WTC11 (cell line): ENCODE results near the gene NR2F1. TPM values are rescaled to one million over a fixed set of nuclear protein-coding genes. Genes with fewer than 3 reads are reported as not detected.

Experiments
- ATAC-seq: fragments of 200-7000 bp; cut with Tn5 transposase; 2 replicates; pipeline ENCODE4 v1.10.0; 2021; ENCODE audit warnings: mild to moderate bottlenecking, moderate library complexity
- CTCF ChIA-PET: fragments of 300-600 bp; sonication (Branson Sonifier 250); formaldehyde crosslinking; loops from one replicate; lab custom pipeline; 2021; ENCODE audit warnings: antibody characterized with exemption; lab: Charles Lee
- POLR2A ChIA-PET: fragments of 350-600 bp; sonication (Branson Sonifier 250); formaldehyde crosslinking; loops from one replicate; lab custom pipeline; 2021; ENCODE audit warnings: antibody characterized with exemption; lab: Charles Lee
- DNase-seq: peaks from one replicate; pipeline ENCODE4 v3.0.0; 2021; ENCODE audit warnings: low spot score
- H3K27ac Mint-ChIP-seq: 2 replicates; pipeline ENCODE4 v1.8.0; 2021; ENCODE audit warnings: mixed read lengths
- H3K27me3 Mint-ChIP-seq: 2 replicates; pipeline ENCODE4 v1.8.0; 2021; ENCODE audit warnings: low read depth, mild to moderate bottlenecking, moderate library complexity, mixed read lengths
- H3K36me3 Mint-ChIP-seq: 2 replicates; pipeline ENCODE4 v1.8.0; 2021; ENCODE audit warnings: mixed read lengths
- H3K4me1 Mint-ChIP-seq: 2 replicates; pipeline ENCODE4 v1.8.0; 2022; ENCODE audit warnings: mixed read lengths
- H3K4me3 Mint-ChIP-seq: 2 replicates; pipeline ENCODE4 v1.8.0; 2021; ENCODE audit warnings: mild to moderate bottlenecking, moderate library complexity, mixed read lengths
- H3K9me3 Mint-ChIP-seq: 2 replicates; pipeline ENCODE4 v1.8.0; 2021; ENCODE audit warnings: mixed read lengths
- ETV6 ChIP-seq: sonication (generic); formaldehyde crosslinking; IDR thresholded peaks from 2 replicates; pipeline ENCODE4 v1.8.1; 2022; ENCODE audit warnings: mild to moderate bottlenecking, missing genetic modification reagents
- GRHL2 ChIP-seq: fragments of 250-450 bp; sonication (Bioruptor Pico); IDR thresholded peaks from 2 replicates; pipeline ENCODE4 v1.8.0; 2022; ENCODE audit warnings: mild to moderate bottlenecking, moderate library complexity; ENCODE audit not compliant: insufficient replicate concordance, severe bottlenecking
- HMGA2 ChIP-seq: fragments of 250-450 bp; sonication (Bioruptor Pico); IDR thresholded peaks from 2 replicates; pipeline ENCODE4 v1.4.0; 2021; ENCODE audit warnings: mild to moderate bottlenecking, moderate library complexity
- IRF2 ChIP-seq: sonication (generic); formaldehyde crosslinking; IDR thresholded peaks from 2 replicates; pipeline ENCODE4 v1.8.0; 2022; ENCODE audit warnings: low read depth, missing genetic modification reagents, borderline replicate concordance
- NR1H2 ChIP-seq: sonication (generic); formaldehyde crosslinking; IDR thresholded peaks from 2 replicates; pipeline ENCODE4 v1.9.0; 2021; ENCODE audit warnings: mild to moderate bottlenecking, moderate library complexity, missing genetic modification reagents
- NR3C1 ChIP-seq: sonication (generic); formaldehyde crosslinking; conservative IDR thresholded peaks from 2 replicates; pipeline ENCODE4 v1.8.1; 2023; ENCODE audit warnings: low read depth, mild to moderate bottlenecking, missing genetic modification reagents
- RORB ChIP-seq: fragments of 250-450 bp; sonication (Bioruptor Pico); IDR thresholded peaks from 2 replicates; pipeline ENCODE4 v1.9.0; 2021; ENCODE audit warnings: mild to moderate bottlenecking
- TEAD4 ChIP-seq: sonication (generic); formaldehyde crosslinking; IDR thresholded peaks from 2 replicates; pipeline ENCODE4 v1.8.0; 2022; ENCODE audit warnings: mild to moderate bottlenecking, missing genetic modification reagents
- ZBTB21 ChIP-seq: sonication (generic); formaldehyde crosslinking; IDR thresholded peaks from 2 replicates; pipeline ENCODE4 v1.8.1; 2023; ENCODE audit warnings: mild to moderate bottlenecking, missing genetic modification reagents, borderline replicate concordance
- ZNF121 ChIP-seq: sonication (generic); formaldehyde crosslinking; IDR thresholded peaks from 2 replicates; pipeline ENCODE4 v1.8.0; 2023; ENCODE audit warnings: missing genetic modification reagents
- ZNF219 ChIP-seq: sonication (generic); formaldehyde crosslinking; IDR thresholded peaks from 2 replicates; pipeline ENCODE4 v1.8.0; 2023; ENCODE audit warnings: missing genetic modification reagents, mild to moderate bottlenecking, borderline replicate concordance
- ZNF671 ChIP-seq: fragments of 250-450 bp; sonication (Bioruptor Pico); IDR thresholded peaks from 2 replicates; pipeline ENCODE4 v1.8.0; 2021; ENCODE audit warnings: mild to moderate bottlenecking
- total RNA-seq: library from RNA; stranded (reverse); gene quantifications from 3 replicates; pipeline ENCODE4 v1.2.3, GENCODE V29; 2021
- TF ChIP-seq, protein P1 (sequence below): sonication (generic); formaldehyde crosslinking; IDR thresholded peaks from 2 replicates; pipeline ENCODE4 v1.8.0; 2023; ENCODE audit warnings: mild to moderate bottlenecking, missing genetic modification reagents
- TF ChIP-seq, protein P2 (sequence below): sonication (generic); formaldehyde crosslinking; IDR thresholded peaks from 2 replicates; pipeline ENCODE4 v1.8.1; 2022; ENCODE audit warnings: low read depth, mild to moderate bottlenecking, moderate library complexity, missing genetic modification reagents, borderline replicate concordance
- TF ChIP-seq, protein P3 (sequence below): fragments of 250-450 bp; sonication (Bioruptor Pico); conservative IDR thresholded peaks from 2 replicates; pipeline ENCODE4 v1.9.0; 2021; ENCODE audit warnings: mild to moderate bottlenecking
- TF ChIP-seq, protein P4 (sequence below): fragments of 250-450 bp; sonication (Bioruptor Pico); IDR thresholded peaks from 2 replicates; pipeline ENCODE4 v1.9.0; 2021; ENCODE audit warnings: mild to moderate bottlenecking
- TF ChIP-seq, protein P5 (sequence below): sonication (generic); formaldehyde crosslinking; conservative IDR thresholded peaks from 2 replicates; pipeline ENCODE4 v1.8.1; 2022; ENCODE audit warnings: mild to moderate bottlenecking, missing genetic modification reagents
- TF ChIP-seq, protein P6 (sequence below): sonication (generic); formaldehyde crosslinking; IDR thresholded peaks from 2 replicates; pipeline ENCODE4 v1.8.0; 2023; ENCODE audit warnings: missing genetic modification reagents, mild to moderate bottlenecking, borderline replicate concordance
- TF ChIP-seq, protein P7 (sequence below): sonication (generic); formaldehyde crosslinking; IDR thresholded peaks from 2 replicates; pipeline ENCODE4 v1.8.0; 2023; ENCODE audit warnings: missing genetic modification reagents
- TF ChIP-seq, protein P8 (sequence below): fragments of 200-600 bp; IDR thresholded peaks from 2 replicates; pipeline ENCODE4 v1.8.0; 2022; ENCODE audit warnings: antibody characterized with exemption

The NR2F1 gene
- total RNA-seq, 1 experiment from 2014 or later: 0.31 TPM

DNA sequence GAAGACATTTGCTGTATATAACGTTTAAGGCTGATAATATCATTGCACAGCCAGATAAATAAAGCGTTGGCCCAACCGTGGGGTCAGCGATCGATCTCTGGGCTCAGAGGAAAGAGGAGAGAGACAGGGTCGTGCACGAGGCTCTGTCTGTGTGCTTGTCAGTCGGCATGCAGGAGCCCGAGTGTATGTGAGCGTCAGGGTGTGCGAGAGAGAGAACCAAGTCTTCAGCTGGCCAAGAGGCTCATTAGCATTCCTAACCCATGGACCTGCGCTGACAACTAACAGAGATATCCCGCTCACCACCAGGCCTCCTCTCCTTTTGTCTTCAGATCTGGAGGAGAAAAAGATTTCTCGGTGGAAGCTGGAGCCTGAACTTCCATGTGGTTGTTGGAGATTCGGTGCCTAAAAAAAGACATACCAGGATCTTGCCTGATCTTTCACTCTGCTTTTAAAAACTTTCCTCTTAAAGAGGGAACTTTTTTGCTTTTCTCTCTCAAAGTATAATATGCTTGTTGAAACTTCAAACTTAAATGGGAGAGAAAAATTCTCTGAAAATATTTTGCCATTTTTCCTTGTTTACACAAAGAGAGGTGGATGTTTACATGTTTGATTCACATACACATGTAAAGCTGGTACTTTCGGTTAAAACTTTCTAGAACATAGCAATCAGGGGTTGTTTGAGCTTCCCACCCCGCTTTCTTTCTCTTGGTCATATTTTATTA is 16.5 kb downstream of the NR2F1 start (continued):
- TF ChIP-seq, protein P1, sequence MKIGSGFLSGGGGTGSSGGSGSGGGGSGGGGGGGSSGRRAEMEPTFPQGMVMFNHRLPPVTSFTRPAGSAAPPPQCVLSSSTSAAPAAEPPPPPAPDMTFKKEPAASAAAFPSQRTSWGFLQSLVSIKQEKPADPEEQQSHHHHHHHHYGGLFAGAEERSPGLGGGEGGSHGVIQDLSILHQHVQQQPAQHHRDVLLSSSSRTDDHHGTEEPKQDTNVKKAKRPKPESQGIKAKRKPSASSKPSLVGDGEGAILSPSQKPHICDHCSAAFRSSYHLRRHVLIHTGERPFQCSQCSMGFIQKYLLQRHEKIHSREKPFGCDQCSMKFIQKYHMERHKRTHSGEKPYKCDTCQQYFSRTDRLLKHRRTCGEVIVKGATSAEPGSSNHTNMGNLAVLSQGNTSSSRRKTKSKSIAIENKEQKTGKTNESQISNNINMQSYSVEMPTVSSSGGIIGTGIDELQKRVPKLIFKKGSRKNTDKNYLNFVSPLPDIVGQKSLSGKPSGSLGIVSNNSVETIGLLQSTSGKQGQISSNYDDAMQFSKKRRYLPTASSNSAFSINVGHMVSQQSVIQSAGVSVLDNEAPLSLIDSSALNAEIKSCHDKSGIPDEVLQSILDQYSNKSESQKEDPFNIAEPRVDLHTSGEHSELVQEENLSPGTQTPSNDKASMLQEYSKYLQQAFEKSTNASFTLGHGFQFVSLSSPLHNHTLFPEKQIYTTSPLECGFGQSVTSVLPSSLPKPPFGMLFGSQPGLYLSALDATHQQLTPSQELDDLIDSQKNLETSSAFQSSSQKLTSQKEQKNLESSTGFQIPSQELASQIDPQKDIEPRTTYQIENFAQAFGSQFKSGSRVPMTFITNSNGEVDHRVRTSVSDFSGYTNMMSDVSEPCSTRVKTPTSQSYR (CRISPR knock-in tag): no peak
- TF ChIP-seq ZNF219 (CRISPR knock-in tag) (no peak), HMGA2 (CRISPR knock-in tag) (no peak), TEAD4 (CRISPR knock-in tag) (no peak), NR3C1 (CRISPR knock-in tag) (no peak), ETV6 (CRISPR knock-in tag) (no peak)
- TF ChIP-seq, protein P2, sequence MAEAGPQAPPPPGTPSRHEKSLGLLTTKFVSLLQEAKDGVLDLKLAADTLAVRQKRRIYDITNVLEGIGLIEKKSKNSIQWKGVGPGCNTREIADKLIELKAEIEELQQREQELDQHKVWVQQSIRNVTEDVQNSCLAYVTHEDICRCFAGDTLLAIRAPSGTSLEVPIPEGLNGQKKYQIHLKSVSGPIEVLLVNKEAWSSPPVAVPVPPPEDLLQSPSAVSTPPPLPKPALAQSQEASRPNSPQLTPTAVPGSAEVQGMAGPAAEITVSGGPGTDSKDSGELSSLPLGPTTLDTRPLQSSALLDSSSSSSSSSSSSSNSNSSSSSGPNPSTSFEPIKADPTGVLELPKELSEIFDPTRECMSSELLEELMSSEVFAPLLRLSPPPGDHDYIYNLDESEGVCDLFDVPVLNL (CRISPR knock-in tag): no peak
- TF ChIP-seq, all 79 proteins: peak for 0

DNA sequence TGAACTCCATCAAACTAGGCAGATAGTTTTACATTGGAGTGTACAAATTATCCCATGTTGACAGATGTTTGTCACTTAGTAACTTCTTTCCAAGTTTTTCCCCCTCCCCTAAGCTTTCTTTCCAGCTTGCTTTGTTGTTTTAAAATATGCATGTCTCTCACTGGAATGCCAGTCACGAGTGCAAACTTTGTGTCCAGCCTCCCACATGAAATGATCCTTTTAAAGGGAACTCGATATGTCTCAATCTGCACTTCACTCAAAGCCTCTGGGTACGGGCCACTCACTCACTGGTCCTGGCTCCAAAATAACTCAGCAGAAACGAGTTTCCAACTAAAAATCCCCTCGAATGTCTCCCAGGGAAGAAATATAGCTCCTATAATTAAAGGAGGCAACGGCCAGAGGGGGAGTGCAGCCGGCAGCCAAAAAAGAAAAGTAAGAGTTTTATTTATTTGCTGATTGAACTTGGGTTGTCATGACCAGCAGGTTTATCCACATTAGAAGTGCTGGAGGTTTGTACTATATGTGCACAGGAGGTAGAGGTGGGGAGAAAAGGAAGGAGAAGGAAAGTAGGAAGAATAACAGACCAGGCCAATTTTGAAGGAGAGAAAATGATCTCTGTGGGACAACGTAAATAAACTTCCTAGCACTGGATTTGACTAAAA is 17.5 kb downstream of the NR2F1 start:
- ChIA-PET POLR2A (no interaction called here), CTCF (interaction anchor here (2.7 to 3.4 kb wide), 2 partner anchors 20 to 201 kb away, joined by 7 to 18 read pairs; no protein-coding TSS in a partner anchor)
- Mint-ChIP-seq H3K4me1 (peaks cover 41% of the 10 kb centered on the region), H3K27me3 (no peaks in the 10 kb centered on the region), H3K4me3 (no peak overlapping the region), H3K27ac (no peak overlapping the region), H3K36me3 (peaks cover 2% of the 10 kb centered on the region; the same call in 1 of the 2 replicates), H3K9me3 (no peaks in the 10 kb centered on the region)
- ATAC-seq: no peak
- DNase-seq: no peak
- no peak for TF ChIP-seq ETV6 (CRISPR knock-in tag)
- TF ChIP-seq, protein P3, sequence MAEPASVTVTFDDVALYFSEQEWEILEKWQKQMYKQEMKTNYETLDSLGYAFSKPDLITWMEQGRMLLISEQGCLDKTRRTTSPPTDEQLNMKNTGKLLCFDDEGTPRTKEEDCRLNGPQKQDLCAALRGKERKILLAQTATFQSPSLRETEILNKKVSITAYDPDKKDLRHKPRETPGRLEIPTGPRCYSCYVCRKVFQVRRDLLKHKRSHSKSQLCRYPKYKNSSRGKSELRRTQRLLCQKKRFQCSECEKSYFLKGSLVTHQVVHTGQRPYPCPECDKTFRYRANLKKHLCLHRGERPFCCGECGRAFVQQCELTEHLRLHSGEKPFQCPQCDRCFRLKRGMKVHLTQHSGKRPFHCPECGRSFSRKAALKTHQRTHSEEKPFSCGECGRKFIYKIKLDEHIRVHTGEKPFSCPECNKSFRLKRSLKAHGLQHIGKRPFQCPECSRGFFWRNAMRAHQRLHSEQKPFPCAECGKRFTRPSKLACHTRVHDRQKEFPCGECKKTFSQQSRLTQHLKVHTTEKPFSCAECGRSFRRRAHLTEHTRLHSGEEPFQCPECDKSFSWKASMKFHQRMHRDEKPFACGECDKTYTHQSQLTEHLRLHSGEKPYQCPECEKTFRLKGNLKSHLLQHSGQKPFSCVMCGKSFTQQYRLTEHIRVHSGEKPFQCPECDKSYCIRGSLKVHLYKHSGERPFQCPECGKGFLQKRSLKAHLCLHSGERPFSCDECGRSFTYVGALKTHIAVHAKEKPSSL (CRISPR knock-in tag): no peak
- TF ChIP-seq IRF2 (CRISPR knock-in tag): no peak
- TF ChIP-seq, protein P4, sequence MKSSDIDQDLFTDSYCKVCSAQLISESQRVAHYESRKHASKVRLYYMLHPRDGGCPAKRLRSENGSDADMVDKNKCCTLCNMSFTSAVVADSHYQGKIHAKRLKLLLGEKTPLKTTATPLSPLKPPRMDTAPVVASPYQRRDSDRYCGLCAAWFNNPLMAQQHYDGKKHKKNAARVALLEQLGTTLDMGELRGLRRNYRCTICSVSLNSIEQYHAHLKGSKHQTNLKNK: no peak
- no peak for TF ChIP-seq NR1H2 (CRISPR knock-in tag)
- TF ChIP-seq ZNF121 (CRISPR knock-in tag): no peak
- TF ChIP-seq, protein P5, sequence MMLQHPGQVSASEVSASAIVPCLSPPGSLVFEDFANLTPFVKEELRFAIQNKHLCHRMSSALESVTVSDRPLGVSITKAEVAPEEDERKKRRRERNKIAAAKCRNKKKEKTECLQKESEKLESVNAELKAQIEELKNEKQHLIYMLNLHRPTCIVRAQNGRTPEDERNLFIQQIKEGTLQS (CRISPR knock-in tag): no peak
- TF ChIP-seq, protein P6, sequence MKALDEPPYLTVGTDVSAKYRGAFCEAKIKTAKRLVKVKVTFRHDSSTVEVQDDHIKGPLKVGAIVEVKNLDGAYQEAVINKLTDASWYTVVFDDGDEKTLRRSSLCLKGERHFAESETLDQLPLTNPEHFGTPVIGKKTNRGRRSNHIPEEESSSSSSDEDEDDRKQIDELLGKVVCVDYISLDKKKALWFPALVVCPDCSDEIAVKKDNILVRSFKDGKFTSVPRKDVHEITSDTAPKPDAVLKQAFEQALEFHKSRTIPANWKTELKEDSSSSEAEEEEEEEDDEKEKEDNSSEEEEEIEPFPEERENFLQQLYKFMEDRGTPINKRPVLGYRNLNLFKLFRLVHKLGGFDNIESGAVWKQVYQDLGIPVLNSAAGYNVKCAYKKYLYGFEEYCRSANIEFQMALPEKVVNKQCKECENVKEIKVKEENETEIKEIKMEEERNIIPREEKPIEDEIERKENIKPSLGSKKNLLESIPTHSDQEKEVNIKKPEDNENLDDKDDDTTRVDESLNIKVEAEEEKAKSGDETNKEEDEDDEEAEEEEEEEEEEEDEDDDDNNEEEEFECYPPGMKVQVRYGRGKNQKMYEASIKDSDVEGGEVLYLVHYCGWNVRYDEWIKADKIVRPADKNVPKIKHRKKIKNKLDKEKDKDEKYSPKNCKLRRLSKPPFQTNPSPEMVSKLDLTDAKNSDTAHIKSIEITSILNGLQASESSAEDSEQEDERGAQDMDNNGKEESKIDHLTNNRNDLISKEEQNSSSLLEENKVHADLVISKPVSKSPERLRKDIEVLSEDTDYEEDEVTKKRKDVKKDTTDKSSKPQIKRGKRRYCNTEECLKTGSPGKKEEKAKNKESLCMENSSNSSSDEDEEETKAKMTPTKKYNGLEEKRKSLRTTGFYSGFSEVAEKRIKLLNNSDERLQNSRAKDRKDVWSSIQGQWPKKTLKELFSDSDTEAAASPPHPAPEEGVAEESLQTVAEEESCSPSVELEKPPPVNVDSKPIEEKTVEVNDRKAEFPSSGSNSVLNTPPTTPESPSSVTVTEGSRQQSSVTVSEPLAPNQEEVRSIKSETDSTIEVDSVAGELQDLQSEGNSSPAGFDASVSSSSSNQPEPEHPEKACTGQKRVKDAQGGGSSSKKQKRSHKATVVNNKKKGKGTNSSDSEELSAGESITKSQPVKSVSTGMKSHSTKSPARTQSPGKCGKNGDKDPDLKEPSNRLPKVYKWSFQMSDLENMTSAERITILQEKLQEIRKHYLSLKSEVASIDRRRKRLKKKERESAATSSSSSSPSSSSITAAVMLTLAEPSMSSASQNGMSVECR (CRISPR knock-in tag): no peak
- TF ChIP-seq, protein P7, sequence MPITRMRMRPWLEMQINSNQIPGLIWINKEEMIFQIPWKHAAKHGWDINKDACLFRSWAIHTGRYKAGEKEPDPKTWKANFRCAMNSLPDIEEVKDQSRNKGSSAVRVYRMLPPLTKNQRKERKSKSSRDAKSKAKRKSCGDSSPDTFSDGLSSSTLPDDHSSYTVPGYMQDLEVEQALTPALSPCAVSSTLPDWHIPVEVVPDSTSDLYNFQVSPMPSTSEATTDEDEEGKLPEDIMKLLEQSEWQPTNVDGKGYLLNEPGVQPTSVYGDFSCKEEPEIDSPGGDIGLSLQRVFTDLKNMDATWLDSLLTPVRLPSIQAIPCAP (CRISPR knock-in tag): no peak
- TF ChIP-seq RORB: no peak
- TF ChIP-seq ZNF671 (CRISPR knock-in tag): no peak
- TF ChIP-seq ZBTB21: no peak
- TF ChIP-seq, protein P8, sequence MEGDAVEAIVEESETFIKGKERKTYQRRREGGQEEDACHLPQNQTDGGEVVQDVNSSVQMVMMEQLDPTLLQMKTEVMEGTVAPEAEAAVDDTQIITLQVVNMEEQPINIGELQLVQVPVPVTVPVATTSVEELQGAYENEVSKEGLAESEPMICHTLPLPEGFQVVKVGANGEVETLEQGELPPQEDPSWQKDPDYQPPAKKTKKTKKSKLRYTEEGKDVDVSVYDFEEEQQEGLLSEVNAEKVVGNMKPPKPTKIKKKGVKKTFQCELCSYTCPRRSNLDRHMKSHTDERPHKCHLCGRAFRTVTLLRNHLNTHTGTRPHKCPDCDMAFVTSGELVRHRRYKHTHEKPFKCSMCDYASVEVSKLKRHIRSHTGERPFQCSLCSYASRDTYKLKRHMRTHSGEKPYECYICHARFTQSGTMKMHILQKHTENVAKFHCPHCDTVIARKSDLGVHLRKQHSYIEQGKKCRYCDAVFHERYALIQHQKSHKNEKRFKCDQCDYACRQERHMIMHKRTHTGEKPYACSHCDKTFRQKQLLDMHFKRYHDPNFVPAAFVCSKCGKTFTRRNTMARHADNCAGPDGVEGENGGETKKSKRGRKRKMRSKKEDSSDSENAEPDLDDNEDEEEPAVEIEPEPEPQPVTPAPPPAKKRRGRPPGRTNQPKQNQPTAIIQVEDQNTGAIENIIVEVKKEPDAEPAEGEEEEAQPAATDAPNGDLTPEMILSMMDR: no peak
- TF ChIP-seq GRHL2 (CRISPR knock-in tag): no peak
